IPS DF 4.7 (cell line): ENCODE data around the gene PCNT.

Experiments used
- DNase-seq: peaks from one replicate; pipeline ENCODE4 v3.0.0-alpha.2; 2013; ENCODE audit warnings: low spot score; ENCODE audit errors: extremely low read depth

Gene PCNT, protein sequence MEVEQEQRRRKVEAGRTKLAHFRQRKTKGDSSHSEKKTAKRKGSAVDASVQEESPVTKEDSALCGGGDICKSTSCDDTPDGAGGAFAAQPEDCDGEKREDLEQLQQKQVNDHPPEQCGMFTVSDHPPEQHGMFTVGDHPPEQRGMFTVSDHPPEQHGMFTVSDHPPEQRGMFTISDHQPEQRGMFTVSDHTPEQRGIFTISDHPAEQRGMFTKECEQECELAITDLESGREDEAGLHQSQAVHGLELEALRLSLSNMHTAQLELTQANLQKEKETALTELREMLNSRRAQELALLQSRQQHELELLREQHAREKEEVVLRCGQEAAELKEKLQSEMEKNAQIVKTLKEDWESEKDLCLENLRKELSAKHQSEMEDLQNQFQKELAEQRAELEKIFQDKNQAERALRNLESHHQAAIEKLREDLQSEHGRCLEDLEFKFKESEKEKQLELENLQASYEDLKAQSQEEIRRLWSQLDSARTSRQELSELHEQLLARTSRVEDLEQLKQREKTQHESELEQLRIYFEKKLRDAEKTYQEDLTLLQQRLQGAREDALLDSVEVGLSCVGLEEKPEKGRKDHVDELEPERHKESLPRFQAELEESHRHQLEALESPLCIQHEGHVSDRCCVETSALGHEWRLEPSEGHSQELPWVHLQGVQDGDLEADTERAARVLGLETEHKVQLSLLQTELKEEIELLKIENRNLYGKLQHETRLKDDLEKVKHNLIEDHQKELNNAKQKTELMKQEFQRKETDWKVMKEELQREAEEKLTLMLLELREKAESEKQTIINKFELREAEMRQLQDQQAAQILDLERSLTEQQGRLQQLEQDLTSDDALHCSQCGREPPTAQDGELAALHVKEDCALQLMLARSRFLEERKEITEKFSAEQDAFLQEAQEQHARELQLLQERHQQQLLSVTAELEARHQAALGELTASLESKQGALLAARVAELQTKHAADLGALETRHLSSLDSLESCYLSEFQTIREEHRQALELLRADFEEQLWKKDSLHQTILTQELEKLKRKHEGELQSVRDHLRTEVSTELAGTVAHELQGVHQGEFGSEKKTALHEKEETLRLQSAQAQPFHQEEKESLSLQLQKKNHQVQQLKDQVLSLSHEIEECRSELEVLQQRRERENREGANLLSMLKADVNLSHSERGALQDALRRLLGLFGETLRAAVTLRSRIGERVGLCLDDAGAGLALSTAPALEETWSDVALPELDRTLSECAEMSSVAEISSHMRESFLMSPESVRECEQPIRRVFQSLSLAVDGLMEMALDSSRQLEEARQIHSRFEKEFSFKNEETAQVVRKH (N-terminal part only)

DNA sequence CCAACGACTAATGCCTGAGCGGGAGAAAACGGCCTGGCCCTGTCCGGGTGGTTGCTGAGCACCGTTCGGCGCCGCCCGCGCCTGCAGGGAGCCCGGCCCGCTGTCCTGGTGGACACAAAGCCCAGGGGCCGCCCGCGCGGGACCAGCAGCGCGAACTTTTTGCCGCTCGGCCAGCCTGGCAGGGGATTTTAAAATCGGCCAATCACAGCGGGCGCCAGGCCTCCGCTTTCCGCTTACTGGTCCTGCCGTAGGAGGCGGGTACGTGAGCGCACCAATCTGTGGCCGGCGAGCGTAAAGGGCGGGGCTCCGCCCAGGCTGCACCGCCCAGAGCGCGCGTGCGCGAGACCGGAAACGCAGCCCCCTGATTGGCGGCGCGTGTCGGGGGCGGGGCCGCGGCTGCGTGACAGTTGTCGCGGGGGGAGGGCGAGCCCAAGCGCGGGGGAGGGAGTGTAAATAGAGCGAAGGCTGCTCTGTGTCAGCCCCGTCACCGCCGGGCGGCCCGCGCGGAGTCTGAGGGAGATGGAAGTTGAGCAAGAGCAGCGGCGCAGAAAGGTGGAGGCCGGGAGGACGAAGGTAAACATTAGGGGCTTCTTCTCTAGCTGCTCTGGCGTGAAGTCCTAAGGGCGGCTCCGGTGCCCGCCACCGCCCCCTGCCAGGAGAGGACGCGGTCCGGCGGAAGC, at the start of gene PCNT, which contains the start of gene C21orf58:
TSS of gene PCNT (plus strand) at position 447 of the 680 bp plus-strand sequence. CDS start at position 520, 73 bp downstream.
TSS of gene C21orf58 (minus strand) at position 161 of the 680 bp plus-strand sequence. CDS start 1,132 bp downstream, outside the sequence.
- peak; percentile 87 for DNase-seq

DNA sequence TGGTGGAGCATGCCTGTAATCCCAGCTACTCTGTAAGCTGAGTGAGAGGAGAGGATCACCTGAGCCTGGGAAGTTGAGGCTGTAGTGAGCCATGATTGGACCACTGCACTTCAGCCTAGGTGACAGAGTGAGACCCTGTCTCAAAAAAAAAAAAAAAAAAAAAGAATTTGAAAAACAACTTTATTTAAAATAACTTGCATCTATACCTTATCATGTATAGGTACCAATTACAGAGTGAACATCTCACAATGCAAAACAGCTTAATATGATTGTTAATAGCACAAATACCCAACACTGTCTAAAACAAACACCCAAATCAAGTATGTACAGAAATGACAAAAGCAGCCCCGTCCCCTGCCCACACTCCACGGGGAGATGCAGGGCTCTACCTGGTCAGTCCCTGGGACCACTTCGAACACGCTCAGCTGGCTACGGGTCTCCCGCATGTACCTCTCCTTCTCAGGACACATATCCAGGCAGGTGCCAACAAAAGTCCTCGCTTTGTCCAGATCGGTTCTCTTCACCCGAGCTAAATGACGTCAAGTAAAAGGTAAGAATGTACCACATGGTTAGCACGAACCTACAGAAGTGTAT, 49.1 kb upstream of the PCNT start:
- DNase-seq = no peak

DNA sequence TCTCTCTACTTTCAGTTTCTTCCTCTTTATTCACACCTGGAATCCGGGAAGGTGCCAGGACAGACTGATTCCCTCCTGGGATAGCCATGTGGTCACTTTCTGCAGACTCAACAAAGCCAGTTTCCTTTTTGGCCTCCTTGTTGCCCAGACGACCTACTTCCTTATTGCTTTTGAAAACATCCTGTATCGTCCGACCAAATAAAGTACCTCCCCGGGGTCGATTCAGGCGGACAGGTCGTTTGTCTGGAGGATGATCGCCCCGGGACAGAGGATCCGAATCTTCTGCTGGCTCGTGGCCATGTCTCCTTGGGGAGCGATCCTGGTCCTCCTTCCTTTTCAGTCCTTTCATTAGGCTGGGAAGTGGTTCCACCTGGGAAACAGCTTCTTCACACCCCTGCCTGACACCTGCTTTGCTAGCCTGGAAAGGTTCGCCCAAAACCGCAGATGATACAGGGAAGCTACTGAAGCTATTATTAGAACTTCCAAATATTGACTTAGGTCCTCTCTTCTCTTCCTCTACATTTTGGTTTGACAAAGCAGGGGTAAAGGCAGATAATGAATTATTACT, 39.8 kb upstream of the PCNT start:
- no peak for DNase-seq

DNA sequence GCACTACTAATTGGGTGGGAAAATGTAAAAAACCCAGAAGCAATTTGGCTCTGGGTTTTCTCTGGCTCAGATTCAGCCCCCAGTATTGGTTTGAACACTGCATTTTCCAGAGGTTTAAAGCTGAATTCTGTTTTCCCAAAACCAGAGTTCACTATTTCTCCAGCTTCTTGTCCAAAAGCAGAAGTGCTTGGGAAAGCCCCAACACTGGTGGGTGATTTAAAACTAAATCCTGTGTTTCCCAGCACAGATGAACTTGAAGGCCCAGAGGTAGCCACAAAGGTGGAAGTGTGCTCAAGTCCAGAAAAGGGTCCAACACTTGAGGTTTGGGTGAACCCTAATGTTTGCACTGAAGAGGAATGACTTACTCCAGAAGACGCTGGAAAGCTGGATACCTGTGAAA, 39.2 kb upstream of the PCNT start:
- DNase-seq = no peak

DNA sequence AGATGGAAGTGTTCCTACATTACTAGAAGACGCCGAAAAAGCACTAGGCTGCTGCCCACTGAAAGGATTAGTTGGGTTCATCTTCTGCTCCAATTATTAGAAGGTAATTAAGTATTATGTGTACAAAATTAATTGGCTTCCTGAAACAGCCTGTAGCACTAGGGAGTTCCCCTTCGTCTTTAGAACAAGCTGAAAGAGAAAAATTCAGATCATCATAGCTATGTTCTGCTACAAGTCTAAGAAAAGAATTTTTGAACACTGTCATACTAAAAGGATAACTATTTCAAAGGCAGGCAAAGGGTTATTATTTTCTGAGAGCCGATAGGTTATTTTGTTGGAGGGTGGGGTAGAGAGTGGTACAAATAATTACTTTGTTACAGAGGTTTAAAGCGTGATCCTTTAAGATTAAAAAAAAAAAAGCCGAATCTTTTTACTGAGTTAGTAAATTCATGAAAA, 38.7 kb upstream of the PCNT start, which contains the start of gene MCM3AP:
TSS of gene MCM3AP (minus strand) at position 406 of the 456 bp plus-strand sequence. CDS start at position 81, 325 bp downstream.
- no peak for DNase-seq

DNA sequence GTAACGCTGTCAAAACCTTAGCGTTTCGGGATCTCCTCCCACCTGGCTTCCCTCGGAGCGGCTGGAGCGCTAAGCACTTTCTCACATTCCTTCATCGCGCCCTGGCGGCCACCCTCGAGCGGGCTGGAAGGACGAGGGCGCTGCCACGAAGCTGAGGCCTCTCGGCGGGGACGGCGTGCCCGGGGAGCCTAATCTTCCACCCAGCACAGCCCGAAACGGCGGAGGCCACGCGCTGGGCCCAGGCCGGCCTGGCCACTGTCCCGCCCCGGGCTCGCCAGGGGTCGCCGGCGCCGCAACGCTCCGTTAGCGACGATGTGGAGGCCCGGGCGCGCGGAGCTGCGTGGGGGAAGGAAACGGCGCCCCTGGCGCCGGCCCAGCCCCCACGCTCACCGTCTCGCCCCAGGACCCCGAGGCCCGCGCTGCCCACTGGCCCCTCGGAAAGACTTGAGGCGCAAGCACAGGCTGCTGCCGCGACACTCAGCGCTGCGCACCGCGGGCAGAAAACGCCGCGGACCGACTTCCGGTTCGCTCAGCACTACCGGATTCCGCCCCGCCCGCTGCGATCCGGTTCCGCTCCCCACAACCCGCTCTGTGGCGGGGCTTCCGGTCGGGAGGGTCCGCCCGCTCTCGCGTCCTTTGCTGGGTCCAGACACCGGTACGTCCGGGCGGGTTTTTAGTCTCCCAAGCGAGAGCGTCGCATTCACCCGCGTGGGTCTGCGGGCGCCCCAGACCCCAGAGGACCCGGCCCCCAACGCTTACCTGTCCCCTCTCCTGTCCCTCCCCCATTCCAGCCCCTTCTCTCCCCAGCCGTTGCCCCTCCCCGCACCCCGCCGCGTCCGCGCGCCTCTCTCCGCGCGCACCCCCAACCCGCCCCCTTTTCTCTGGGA, 38.0 kb upstream of the PCNT start, which contains the start of gene YBEY:
TSS of gene YBEY (plus strand) at position 582 of the 887 bp plus-strand sequence. CDS start 572 bp downstream, outside the sequence.
- no peak for DNase-seq

DNA sequence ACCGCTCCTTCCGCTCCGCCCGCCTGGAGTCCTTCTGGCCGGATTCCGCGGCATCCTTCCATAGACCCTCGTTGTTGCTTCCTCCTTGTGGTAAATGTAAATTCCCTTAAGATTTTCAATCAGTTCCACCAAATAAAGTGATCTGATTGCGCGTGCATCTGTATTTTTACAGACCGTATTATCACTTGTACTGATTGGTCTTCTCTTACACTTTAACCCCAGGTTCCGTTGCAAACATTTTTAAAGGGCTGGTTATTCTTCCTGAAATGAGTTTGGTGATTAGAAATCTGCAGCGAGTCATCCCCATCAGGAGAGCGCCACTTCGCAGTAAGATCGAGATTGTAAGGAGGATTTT, 37.3 kb upstream of the PCNT start:
- DNase-seq = no peak

DNA sequence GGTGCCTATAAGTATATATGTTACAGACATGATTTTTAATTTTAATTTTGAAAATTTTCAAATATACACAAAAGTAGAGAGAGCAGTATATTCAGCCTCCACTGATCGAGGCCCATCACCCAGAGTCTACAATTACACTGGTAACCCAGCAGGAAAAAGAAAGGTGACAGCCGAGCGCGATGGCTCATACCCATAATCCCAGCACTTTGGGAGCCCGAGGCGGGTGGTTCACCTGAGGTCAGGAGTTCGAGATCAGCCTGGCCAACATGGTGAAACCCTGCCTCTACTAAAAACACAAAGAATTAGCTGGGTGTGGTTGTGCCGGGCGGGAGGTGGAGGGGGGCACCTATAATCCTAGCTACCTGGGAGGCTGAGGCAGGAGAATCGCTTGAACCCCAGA, 36.4 kb upstream of the PCNT start:
- no peak for DNase-seq

DNA sequence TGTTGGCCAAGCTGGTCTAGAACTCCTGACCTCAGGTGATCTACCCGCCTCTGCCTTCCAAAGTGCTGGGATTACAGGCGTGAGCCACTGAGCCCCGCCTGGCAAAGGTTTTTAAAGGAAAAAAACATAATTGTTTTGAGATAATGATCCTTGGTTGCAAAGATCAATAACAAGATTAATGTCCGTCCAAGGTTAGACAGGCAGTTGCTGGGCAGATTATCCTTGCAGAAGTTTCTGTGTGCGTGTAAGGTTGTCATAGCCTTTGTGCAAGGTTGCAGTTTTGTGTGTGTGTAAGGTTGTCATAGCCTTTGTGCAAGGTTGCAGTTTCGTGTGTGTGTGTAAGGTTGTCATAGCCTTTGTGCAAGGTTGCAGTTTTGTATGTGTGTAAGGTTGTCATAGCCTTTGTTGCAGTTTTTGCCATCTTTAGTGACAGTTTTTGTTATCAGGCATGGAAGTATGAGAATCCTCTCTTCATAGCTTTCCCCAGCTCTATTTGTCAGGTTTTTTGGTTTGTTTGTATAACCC, 34.2 kb upstream of the PCNT start:
- no peak for DNase-seq

DNA sequence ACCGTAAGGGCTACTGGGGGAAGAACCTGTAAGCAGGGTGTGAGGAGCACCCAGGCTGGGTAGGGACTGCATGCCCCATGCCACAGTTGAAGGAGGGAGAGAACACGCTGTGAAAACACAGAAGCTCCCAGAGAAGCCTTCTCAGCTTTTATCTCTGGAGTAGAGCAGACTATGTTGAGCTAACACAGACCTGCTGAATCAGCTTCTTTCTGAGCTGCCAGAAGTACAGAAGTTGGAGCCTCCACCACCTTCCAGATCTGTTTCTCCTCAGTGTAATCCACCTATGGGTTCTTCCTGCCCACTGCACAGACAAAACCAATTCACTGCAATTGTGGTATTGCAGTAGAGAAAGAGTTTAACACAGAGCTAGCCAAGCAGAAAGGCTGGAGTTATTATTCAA, 32.4 kb upstream of the PCNT start:
- no peak for DNase-seq

DNA sequence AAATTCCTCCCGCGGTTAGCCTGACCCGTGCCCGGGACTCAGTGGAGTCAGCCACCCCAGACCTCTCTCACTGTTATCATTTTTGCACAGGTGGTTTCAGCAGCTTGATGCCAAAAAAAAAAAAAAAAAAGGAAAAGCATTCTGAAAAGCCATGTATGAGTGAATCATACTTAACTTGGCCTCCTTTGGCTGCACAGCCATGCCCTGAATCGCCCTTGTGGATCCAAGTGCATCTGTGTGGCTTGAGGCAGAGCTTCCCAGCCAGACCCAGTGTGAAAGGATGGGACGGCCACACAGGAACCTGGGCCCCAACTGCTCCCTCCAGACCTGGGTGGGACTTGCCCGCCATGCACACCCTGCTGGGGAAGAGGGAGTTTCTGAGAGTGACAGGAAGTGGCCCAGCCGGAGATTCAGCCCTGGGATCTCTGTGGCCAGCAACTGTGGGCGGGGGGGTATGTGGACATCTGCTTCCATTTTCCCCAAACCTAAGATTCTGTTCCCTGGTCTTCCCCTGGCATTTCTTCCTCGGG, 29.2 kb upstream of the PCNT start:
- DNase-seq = no peak

DNA sequence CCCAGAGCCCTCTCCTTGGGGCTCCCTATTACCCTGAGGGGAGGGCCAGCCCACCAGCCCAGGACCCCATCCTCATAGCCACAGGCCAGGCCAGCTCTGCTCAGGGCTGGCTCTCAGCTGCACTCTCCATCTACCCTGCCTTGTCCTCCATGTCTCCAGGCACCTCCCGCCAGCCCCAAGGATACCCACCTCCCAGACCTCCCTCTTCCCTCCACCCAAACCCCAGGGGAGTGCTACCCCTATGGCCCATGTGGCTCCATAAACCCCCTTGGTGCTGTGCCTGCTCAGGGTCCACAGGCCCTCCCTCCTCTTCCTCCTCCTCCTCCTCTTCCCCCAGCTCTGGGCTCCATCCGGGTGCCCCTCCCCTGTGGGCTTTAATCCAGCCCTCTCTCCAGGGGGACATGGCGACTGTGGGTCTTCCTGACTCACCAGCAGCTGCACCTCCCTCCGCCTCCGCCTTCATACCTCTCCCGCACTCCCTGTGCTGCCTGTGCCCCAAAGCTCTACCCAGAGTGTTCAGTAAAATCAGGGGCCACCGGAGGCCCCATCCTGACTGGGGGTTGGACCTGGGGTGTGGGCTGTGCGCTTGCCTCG, 28.7 kb upstream of the PCNT start:
- no peak for DNase-seq

DNA sequence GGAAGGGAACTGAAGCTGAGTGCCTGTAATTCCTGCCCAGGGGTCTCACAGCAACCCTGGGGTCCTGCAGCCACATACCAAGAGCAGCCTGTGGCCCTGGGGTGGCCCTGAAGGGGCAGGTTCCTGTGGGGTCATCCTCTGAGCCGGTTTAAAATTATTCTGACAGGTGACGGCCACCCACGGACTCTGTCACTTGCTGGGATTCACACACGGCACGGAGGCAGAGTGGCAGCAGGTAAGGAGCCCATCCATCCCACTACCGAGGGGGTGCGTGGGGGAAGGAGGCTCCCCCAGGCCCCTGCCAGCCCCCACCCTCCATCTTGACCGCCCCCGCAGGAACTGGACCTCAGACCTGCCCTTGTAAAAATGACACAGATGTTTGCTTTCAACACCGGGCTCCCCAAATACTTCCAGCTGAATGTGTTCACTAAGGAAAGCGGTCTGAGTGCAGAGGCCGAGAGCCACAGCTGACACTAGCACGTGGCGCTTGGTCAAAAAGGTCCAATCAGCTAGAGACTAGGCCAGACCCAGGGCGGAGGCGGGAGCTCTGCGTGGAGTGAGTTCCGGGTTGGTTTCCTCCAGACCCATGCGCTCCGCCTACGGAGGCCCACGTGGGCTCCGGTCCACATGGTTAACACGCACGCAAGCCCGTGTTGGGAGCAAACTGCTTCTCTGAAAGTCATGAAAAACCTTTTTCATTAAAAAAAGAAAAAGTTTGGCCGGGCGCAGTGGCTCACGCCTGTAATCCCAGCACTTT, 27.8 kb upstream of the PCNT start:
- DNase-seq = no peak

DNA sequence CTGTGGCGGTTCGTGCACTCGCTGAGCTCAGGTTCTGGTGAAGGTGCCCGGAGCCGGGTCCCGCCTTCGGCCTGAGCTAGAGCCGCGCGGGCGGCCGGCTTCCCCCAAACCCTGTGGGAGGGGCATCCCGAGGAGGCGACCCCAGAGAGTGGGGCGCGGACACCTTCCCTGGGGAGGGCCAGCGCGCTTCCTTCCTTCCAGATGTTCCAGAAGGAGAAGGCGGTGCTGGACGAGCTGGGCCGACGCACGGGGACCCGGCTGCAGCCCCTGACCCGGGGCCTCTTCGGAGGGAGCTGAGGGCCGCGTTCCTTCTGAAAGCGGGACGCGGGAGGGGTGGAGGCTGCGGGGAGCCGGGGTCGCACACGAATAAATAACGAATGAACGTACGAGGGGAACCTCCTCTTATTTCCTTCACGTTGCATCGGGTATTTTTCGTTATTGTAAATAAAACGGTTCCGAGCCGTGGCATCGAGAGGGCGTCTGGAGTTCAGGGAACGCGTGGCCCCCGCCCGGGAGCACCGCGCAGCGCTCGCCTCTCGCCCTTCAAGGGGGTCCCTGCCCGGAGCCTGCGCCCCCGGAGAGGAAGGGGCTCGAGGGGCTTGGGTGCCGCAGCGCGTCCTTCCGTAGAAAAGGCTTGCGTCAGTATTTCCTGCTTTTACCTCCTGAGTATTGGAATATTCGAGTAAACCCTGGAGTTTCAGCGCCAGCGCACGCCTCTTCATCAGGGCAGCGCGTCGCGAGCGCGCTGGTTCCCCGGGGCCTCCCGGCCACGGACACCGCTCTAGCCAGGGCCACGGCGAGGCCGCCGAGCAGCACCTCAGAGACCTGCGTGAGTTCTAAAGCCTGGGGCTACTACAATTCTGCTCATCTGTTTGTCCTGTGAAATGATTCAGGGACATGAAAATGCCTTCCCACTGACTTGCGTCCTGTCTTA, 26.4 kb upstream of the PCNT start:
- no peak for DNase-seq

DNA sequence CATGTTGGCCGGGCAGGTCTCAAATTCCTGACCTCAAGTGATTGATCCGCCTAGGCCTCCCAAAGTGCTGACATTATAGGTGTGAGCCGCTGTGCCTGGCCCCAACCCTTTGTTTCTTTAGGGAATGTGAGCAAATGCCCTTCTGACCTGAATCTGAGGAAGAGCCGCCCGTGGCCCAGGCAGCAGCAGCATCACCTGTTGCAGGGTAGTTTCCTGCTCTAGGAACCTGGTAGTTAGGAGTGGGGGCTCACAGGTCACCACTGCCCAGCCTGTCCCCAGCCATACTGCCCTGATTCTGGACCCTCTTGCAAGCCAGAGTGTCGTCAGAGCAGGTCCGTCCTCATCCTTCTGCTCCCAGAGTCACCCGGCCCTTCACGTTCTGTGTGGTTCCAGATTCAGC, 24.8 kb upstream of the PCNT start:
- DNase-seq = no peak

DNA sequence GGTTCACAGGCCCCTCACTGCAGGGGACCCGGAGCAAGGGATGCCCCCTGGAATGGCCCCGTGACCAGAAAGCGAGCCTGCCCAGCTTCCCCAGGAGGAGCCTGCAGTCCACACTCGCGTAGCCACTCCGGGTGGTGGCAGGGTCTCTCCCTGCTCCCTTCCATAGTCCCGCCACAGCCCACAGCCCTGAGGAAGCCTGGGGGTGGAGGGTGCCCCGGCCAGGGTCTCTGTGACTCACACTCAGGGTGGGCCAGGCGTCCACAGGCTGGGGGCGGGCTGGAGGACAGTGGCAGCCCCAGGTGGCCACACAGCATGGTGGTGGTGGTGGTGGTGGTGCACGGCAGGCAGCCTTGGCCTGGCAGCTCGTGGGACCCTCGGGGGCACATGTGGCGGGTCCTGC, 22.2 kb upstream of the PCNT start:
- no peak for DNase-seq
